MM.1S (cell line): ENCODE data around the gene LTB4R.

ENCODE experiments used
- CTCF ChIP-seq: fragments of 300-600 bp; sonication (generic); IDR thresholded peaks from 2 replicates; pipeline ENCODE4 v1.5.1; 2016; ENCODE audit warnings: antibody characterized with exemption, low read length, mixed read lengths
- EZH2 ChIP-seq: fragments of 300-600 bp; sonication (generic); optimal IDR thresholded peaks from 2 replicates; pipeline ENCODE3; 2017; ENCODE audit warnings: low read depth, mild to moderate bottlenecking, antibody characterized with exemption, low read length, mixed read lengths
- EZH2phosphoT487 ChIP-seq: fragments of 300-600 bp; sonication (generic); IDR thresholded peaks from 2 replicates; pipeline ENCODE4 v1.6.1; 2018; ENCODE audit warnings: antibody characterized with exemption, low read length

- TF ChIP-seq CTCF (no peak), EZH2phosphoT487 (no peak), EZH2 (no peak)
Observed at GRCh38 chr14:24364841-24365240, 53.5 kb downstream of the LTB4R start.
